BE2C (cell line): Measurements from ENCODE around the gene TMEM271.

Experiments
- DNase-seq: peaks from one replicate; pipeline ENCODE4 v3.0.0-alpha.2; 2020
- H3K27me3 ChIP-seq: fragments of 250-450 bp; sonication (Bioruptor Pico); 2 replicates; pipeline ENCODE4 v1.5.1; 2020; ENCODE audit warnings: mild to moderate bottlenecking
- H3K36me3 ChIP-seq: fragments of 250-450 bp; sonication (Bioruptor Pico); 2 replicates; pipeline ENCODE4 v1.5.1; 2020; ENCODE audit warnings: mild to moderate bottlenecking
- H3K4me1 ChIP-seq: fragments of 250-450 bp; sonication (Bioruptor Pico); 2 replicates; pipeline ENCODE4 v1.5.1; 2020
- H3K4me3 ChIP-seq: 2 replicates; pipeline ENCODE4 v1.5.1; 2011; ENCODE audit warnings: low read depth, low read length
- H3K9me3 ChIP-seq: fragments of 250-450 bp; sonication (Bioruptor Pico); 2 replicates; pipeline ENCODE4 v1.5.1; 2020
- TF ChIP-seq, protein P1 (sequence below): IDR thresholded peaks from 2 replicates; pipeline ENCODE4 v1.5.1; 2012; ENCODE audit warnings: mild to moderate bottlenecking, low read depth, low read length

Gene TMEM271

DNA sequence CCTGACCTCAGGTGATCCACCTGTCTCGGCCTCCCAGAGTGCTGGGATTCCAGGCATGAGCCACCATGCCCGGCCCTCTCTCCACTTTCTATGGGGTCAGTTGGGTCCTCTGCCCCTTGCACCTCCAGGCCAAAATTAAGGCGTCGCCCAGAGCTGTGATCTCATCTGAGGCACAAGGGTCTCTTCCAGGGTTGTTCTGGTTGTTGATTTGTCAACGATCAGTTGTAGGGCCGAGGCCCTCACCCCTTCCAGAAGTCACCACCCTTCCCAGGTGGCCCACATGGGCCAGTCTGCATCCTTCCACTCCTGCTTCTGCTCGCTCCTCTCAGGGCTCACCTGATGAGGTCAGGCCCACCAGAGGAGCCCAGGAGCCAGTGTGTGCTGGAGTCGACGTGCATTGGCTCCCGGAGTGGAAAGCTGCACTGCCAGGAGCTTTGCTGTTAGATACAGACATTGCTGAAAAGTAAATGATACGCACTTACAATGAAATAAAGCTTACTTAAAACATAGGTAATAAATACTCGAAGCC is 14.3 kb upstream of the TMEM271 start:
- no peaks in the 10 kb centered on the region for H3K9me3 ChIP-seq
- no peaks in the 10 kb centered on the region for H3K36me3 ChIP-seq
- no peak overlapping the region for H3K4me3 ChIP-seq
- no peak for DNase-seq
- H3K27me3 ChIP-seq = no peaks in the 10 kb centered on the region
- TF ChIP-seq, protein P1, sequence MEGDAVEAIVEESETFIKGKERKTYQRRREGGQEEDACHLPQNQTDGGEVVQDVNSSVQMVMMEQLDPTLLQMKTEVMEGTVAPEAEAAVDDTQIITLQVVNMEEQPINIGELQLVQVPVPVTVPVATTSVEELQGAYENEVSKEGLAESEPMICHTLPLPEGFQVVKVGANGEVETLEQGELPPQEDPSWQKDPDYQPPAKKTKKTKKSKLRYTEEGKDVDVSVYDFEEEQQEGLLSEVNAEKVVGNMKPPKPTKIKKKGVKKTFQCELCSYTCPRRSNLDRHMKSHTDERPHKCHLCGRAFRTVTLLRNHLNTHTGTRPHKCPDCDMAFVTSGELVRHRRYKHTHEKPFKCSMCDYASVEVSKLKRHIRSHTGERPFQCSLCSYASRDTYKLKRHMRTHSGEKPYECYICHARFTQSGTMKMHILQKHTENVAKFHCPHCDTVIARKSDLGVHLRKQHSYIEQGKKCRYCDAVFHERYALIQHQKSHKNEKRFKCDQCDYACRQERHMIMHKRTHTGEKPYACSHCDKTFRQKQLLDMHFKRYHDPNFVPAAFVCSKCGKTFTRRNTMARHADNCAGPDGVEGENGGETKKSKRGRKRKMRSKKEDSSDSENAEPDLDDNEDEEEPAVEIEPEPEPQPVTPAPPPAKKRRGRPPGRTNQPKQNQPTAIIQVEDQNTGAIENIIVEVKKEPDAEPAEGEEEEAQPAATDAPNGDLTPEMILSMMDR = no peak
- no peaks in the 10 kb centered on the region for H3K4me1 ChIP-seq

DNA sequence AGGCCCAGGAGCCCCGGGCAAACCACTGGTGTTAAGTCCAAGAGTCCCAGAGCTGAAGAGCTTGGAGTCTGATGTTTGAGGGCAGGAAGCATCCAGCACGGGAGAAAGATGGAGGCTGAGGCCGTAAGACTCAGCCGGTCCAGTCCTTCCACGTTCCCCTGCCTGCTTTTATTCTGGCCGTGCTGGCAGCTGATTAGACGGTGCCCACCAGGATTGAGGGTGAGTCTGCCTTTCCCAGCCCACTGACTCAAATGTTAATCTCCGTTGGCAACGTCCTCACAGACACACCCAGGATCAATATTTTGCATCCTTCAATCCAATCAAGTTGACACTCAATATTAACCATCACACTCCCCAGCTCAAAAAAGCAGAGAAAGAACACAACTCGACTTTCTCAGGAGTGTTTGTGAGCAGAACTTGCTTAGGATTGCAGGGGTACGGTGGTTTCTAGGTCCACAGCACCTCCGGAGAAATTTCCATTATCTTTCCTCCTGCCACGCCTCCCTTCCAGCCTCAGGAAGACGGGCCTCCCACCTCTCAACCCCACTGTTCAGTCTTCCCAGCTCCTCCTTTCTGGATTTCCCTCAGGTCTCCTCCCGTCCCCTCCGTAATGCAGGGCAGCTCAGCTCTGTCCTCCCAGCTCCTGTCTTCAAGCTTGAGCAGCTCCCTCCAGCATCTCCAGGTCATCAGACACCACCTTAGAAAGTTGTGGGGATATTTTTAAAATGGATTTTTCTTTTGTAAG is 13.3 kb upstream of the TMEM271 start:
- TF ChIP-seq, protein P1 = no peak
- no peak overlapping the region for H3K4me3 ChIP-seq
- DNase-seq = no peak
- H3K27me3 ChIP-seq = no peaks in the 10 kb centered on the region
- H3K4me1 ChIP-seq = no peaks in the 10 kb centered on the region
- H3K9me3 ChIP-seq = no peaks in the 10 kb centered on the region
- no peaks in the 10 kb centered on the region for H3K36me3 ChIP-seq

DNA sequence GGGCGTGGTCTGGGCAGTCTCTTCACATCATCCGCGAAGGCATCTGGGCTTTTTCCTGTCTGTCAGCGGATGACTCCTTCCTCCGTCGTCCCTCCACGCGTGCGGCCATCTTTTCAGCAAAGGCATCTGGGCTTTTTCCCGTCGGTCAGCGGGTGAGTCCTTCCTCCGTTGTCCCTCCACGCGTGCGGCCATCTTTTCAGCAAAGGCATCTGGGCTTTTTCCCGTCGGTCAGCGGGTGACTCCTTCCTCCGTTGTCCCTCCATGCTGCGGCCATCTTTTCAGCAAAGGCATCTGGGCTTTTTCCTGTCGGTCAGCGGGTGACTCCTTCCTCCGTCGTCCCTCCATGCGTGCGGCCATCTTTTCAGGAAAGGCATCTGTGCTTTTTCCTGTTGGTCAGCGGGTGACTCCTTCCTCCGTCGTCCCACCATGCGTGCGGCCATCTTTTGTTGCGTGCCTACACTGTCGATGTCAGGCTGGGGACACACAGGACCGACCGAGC is 12.3 kb upstream of the TMEM271 start:
- no peak for DNase-seq
- Histone ChIP-seq H3K4me1 (no peaks in the 10 kb centered on the region), H3K9me3 (no peaks in the 10 kb centered on the region), H3K27me3 (no peaks in the 10 kb centered on the region), H3K4me3 (no peak overlapping the region), H3K36me3 (no peaks in the 10 kb centered on the region)
- TF ChIP-seq, protein P1 = no peak

DNA sequence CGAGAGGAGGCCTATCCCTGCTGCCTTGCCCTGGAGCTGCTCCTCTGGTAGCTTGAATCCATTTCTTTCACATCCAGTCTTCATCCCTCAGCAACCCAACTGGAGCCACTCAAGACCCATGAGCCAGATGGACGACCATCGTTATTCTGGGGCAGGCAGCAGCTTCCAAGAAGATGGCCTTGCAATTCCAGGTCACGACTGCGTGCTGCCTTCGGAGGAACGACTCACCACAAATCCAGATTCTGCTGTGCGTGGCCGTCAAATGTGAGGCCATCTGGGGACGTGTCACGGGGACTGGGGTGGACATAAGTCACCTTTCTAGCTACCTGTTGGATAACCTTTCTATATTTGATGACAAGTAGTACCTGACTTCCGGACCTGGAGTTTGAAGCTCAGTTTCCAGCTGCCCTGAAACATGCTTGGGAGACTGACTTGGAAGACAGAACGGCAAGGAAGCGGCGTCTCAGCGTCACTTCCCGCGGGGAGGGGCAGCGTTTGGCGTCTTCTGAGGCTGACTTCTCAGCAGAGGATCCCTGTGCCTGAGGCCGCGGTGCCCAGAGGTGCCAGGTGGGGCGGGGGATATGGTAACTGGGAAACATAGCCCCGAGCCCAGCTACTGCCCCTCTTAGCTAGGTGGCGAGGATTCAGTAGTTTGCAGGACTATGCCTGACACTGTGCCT is 11.7 kb upstream of the TMEM271 start:
- H3K9me3 ChIP-seq = no peaks in the 10 kb centered on the region
- no peaks in the 10 kb centered on the region for H3K4me1 ChIP-seq
- no peak for DNase-seq
- TF ChIP-seq, protein P1 = no peak
- H3K36me3 ChIP-seq = no peaks in the 10 kb centered on the region
- no peaks in the 10 kb centered on the region for H3K27me3 ChIP-seq
- no peak overlapping the region for H3K4me3 ChIP-seq

DNA sequence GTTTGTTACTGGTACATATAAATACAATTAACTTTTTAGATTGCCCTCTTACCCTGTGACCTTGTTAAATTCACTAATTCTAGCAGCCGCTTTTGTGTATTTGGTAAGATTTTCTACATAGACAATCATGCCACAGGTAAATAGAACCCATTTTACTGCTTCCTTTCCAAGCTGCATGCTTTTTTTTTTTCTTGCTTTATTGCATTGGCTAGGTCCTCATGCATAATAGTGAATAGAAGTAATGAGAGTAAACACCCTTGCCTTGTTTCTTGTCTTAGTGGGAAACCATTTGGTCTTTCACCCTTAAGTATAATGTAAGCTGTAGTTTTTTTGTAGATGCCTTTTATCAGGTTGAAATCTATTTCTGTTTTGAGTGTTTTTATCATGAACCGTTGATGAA is 7.7 kb upstream of the TMEM271 start:
- Histone ChIP-seq H3K4me1 (no peaks in the 10 kb centered on the region), H3K36me3 (no peaks in the 10 kb centered on the region), H3K4me3 (no peak overlapping the region), H3K27me3 (0 out of 2 replicates have a peak, but pooled peaks cover 4% of the 10 kb centered on the region), H3K9me3 (peaks cover 3% of the 10 kb centered on the region; the same call in 1 of the 2 replicates)
- no peak for DNase-seq
- TF ChIP-seq, protein P1 = no peak
